ENCODE data around the gene PLA2G4E.
A peak's percentile ranks its signal among the peaks of the same experiment; 100 is the strongest.

The PLA2G4E gene

GRCh38 chr15:42020713-42021273 lies at the start of gene PLA2G4E:
TSS of gene PLA2G4E (minus strand) at chr15:42021042. CDS start at chr15:42021030, 12 bp downstream.
- no peak for DNase-seq

- DNase-seq, result no peak
Measured at GRCh38 chr15:42070279-42070975, 49.6 kb upstream of the PLA2G4E start.

GRCh38 chr15:42069496-42070278 lies 48.8 kb upstream of the PLA2G4E start:
- DNase-seq, result no peak

GRCh38 chr15:42069025-42069424 lies 48.2 kb upstream of the PLA2G4E start:
- no peak for DNase-seq

GRCh38 chr15:42068601-42069000 lies 47.8 kb upstream of the PLA2G4E start:
- no peak for DNase-seq

GRCh38 chr15:42066764-42067415 lies 46.0 kb upstream of the PLA2G4E start:
- DNase-seq, result no peak

GRCh38 chr15:42065468-42065867 lies 44.6 kb upstream of the PLA2G4E start:
- no peak for DNase-seq

- DNase-seq, result peak; percentile 14
Measured at GRCh38 chr15:42065033-42065432, 44.2 kb upstream of the PLA2G4E start.

- no peak for DNase-seq
Measured at GRCh38 chr15:42064271-42064670, 43.4 kb upstream of the PLA2G4E start.

- DNase-seq, result no peak
Measured at GRCh38 chr15:42063122-42063848, 42.4 kb upstream of the PLA2G4E start.

- no peak for DNase-seq
Measured at GRCh38 chr15:42062284-42062806, 41.5 kb upstream of the PLA2G4E start.

- DNase-seq, result no peak
Measured at GRCh38 chr15:42060797-42061196, 40.0 kb upstream of the PLA2G4E start.

- no peak for DNase-seq
Measured at GRCh38 chr15:42060477-42060763, 39.6 kb upstream of the PLA2G4E start.

GRCh38 chr15:42059661-42060476 lies 39.0 kb upstream of the PLA2G4E start:
- DNase-seq, result peak; percentile 37

GRCh38 chr15:42058791-42059190 lies 37.9 kb upstream of the PLA2G4E start:
- no peak for DNase-seq

GRCh38 chr15:42057799-42058646 lies 37.2 kb upstream of the PLA2G4E start:
- no peak for DNase-seq

GRCh38 chr15:42056934-42057798 lies 36.3 kb upstream of the PLA2G4E start:
- DNase-seq, result peak; percentile 81

GRCh38 chr15:42053914-42054313 lies 33.1 kb upstream of the PLA2G4E start:
- DNase-seq, result no peak

- DNase-seq, result no peak
Measured at GRCh38 chr15:42053010-42053409, 32.2 kb upstream of the PLA2G4E start.
